ENCODE data around the gene SLC26A9.

DNA sequence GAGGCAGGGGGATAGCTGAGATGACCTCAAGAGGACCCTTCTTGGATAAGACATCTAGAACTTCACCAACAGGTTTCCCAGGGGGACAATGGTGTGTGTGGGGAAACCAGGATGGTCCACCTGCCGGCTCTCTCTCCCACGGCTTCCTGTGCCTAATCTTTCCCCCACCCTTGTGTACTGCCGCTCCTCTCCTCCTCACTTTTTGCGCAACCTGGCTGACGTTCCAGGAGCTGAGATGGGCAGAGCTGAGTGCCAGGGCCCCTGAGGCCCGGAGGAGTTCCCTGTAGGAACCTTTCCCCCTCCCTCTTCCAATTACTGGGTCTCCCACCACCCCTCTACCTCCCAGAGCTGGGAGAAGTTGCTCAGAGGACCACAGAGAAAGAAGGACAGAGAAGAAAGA, 6.9 kb downstream of the SLC26A9 start:
- TF ChIP-seq, protein P1, sequence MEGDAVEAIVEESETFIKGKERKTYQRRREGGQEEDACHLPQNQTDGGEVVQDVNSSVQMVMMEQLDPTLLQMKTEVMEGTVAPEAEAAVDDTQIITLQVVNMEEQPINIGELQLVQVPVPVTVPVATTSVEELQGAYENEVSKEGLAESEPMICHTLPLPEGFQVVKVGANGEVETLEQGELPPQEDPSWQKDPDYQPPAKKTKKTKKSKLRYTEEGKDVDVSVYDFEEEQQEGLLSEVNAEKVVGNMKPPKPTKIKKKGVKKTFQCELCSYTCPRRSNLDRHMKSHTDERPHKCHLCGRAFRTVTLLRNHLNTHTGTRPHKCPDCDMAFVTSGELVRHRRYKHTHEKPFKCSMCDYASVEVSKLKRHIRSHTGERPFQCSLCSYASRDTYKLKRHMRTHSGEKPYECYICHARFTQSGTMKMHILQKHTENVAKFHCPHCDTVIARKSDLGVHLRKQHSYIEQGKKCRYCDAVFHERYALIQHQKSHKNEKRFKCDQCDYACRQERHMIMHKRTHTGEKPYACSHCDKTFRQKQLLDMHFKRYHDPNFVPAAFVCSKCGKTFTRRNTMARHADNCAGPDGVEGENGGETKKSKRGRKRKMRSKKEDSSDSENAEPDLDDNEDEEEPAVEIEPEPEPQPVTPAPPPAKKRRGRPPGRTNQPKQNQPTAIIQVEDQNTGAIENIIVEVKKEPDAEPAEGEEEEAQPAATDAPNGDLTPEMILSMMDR (IDR thresholded peaks at IDR 0.05) = no peak
- TF ChIP-seq POLR2A (IDR thresholded peaks at IDR 0.05) = no peak

All from ovary (tissue), 3 donors.